Gastroesophageal sphincter (tissue), 4 donors: Measurements from ENCODE around the gene CAPZB. TPM values are rescaled to one million over a fixed set of nuclear protein-coding genes. Genes with fewer than 3 reads are reported as not detected.

Source experiments
- ATAC-seq: fragments of 150-250 bp; one replicate; pipeline ENCODE4 v1.9.1; 2016; ENCODE audit warnings: mild to moderate bottlenecking, moderate library complexity
- H3K27ac ChIP-seq, 4 donors: fragments of 200-600 bp; sonication (generic) in 3 of 4; 1 replicate in 3 of 4; 2 replicates in 1 of 4; pipeline ENCODE4 v1.5.1; 2016 to 2019
- H3K27me3 ChIP-seq: fragments of 200-600 bp; sonication (generic); one replicate; pipeline ENCODE4 v1.5.1; 2019
- H3K36me3 ChIP-seq, 2 donors: fragments of 200-600 bp; sonication (generic); one replicate each; pipeline ENCODE4 v1.5.1; 2019; ENCODE audit warnings: control low read depth in 1 of 2
- H3K4me1 ChIP-seq, 3 donors: fragments of 200-600 bp; sonication (generic); 1 replicate in 2 of 3; 2 replicates in 1 of 3; pipeline ENCODE4 v1.5.1; 2016 to 2019; ENCODE audit warnings: control low read depth in 2 of 3
- H3K4me3 ChIP-seq, 2 donors: fragments of 200-600 bp; sonication (generic); one replicate each; pipeline ENCODE4 v1.5.1; 2019; ENCODE audit warnings: mild to moderate bottlenecking in 1 of 2, moderate library complexity in 1 of 2
- H3K9me3 ChIP-seq, 3 donors: fragments of 200-600 bp; sonication (generic); one replicate each; pipeline ENCODE4 v1.5.1; 2017 to 2019; ENCODE audit warnings: control low read depth in 2 of 3
- EP300 ChIP-seq: sonication (generic); formaldehyde crosslinking; IDR thresholded peaks from one replicate; pipeline ENCODE4 v1.6.1; 2017; ENCODE audit warnings: antibody characterized with exemption, mild to moderate bottlenecking
- POLR2A ChIP-seq, 2 donors: fragments of 450-650 bp; IDR thresholded peaks; one replicate each; pipeline ENCODE4 v1.6.1; 2017; ENCODE audit warnings: antibody characterized with exemption in 2 of 2, mild to moderate bottlenecking in 2 of 2, moderate library complexity in 1 of 2
- POLR2AphosphoS5 ChIP-seq: sonication (generic); formaldehyde crosslinking; IDR thresholded peaks from one replicate; pipeline ENCODE4 v1.6.1; 2017; ENCODE audit warnings: antibody characterized with exemption
- WGBS, 2 donors: methylation state at CpG; one replicate each; pipeline ENCODE4 v1.1.5; 2018; ENCODE audit warnings: low coverage in 1 of 2; 5-methylcytosine and 5-hydroxymethylcytosine counted together
- total RNA-seq, 4 donors: library from RNA; depleted of rRNA; stranded (reverse); fragments of >200 nt; gene quantifications; one replicate each; pipeline ENCODE4 v1.1.0, GENCODE V29; 2016
- TF ChIP-seq, protein P1 (sequence below), 4 experiments: fragments of 200-600 bp in 2 of 4; fragments of 450-650 bp in 2 of 4; sonication (generic) in 1 of 4; IDR thresholded peaks; one replicate each; pipeline ENCODE4 v1.5.1; 2017 to 2019; ENCODE audit warnings: antibody characterized with exemption in 4 of 4, mild to moderate bottlenecking in 2 of 4, moderate library complexity in 2 of 4

Gene CAPZB
- total RNA-seq, 4 donors from 2014 or later: 160 to 288 (median 184) TPM

- ATAC-seq: no peak
- H3K27me3 ChIP-seq: no peaks in the 10 kb centered on the region
- peak overlapping the region in 3 of 4 donors; percentile 2 to 50 (median 7) for H3K27ac ChIP-seq
- H3K4me3 ChIP-seq: no peak overlapping the region
- H3K36me3 ChIP-seq: no peaks in the 10 kb centered on the region
- 100% methylated on average over 1 to 3 of the region's 12 CpGs for WGBS, 2 donors
- peaks cover 5 to 95% (median 70%) of the 10 kb centered on the region in 3 donors for H3K4me1 ChIP-seq
- H3K9me3 ChIP-seq: no peaks in the 10 kb centered on the region
- no peak for TF ChIP-seq POLR2AphosphoS5
Observed at GRCh38 chr1:19460535-19461219, 24.7 kb downstream of the CAPZB start.

- H3K4me3 ChIP-seq: no peak overlapping the region
- no peak for TF ChIP-seq POLR2AphosphoS5
- TF ChIP-seq EP300: no peak
- TF ChIP-seq POLR2A (IDR thresholded peaks at IDR 0.05): no peak
- TF ChIP-seq, protein P1, sequence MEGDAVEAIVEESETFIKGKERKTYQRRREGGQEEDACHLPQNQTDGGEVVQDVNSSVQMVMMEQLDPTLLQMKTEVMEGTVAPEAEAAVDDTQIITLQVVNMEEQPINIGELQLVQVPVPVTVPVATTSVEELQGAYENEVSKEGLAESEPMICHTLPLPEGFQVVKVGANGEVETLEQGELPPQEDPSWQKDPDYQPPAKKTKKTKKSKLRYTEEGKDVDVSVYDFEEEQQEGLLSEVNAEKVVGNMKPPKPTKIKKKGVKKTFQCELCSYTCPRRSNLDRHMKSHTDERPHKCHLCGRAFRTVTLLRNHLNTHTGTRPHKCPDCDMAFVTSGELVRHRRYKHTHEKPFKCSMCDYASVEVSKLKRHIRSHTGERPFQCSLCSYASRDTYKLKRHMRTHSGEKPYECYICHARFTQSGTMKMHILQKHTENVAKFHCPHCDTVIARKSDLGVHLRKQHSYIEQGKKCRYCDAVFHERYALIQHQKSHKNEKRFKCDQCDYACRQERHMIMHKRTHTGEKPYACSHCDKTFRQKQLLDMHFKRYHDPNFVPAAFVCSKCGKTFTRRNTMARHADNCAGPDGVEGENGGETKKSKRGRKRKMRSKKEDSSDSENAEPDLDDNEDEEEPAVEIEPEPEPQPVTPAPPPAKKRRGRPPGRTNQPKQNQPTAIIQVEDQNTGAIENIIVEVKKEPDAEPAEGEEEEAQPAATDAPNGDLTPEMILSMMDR (IDR thresholded peaks at IDR 0.05): no peak
- no peaks in the 10 kb centered on the region for H3K36me3 ChIP-seq
- peaks cover 14 to 99% (median 79%) of the 10 kb centered on the region in 3 donors for H3K4me1 ChIP-seq
- WGBS, 2 donors: 37% methylated on average over 2 to 3 of the region's 6 CpGs
- H3K9me3 ChIP-seq: no peaks in the 10 kb centered on the region
- peak overlapping the region; percentile 57 to 93 (median 86) for H3K27ac ChIP-seq
- no peaks in the 10 kb centered on the region for H3K27me3 ChIP-seq
- ATAC-seq: no peak
Observed at GRCh38 chr1:19458815-19459417, 26.4 kb downstream of the CAPZB start.

DNA sequence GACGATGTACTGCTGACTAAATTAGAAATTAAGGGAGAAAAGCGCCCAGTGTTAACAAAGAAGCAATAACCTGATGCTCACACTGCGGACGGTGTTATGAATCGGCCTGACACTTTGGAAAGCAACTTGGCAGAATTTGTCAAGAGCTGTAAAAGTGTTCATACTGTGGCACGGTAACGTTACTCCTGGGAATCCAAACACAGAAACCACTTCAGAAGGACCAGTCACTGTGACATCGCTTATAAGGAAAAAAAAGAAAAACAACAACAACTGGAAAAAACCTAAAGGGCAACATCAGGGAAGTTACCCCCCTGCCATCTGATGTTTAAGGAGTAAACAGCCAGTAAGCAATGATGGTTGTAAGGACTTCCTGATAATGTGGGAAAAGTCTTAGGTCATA, 27.7 kb downstream of the CAPZB start:
- Histone ChIP-seq H3K27ac (peak overlapping the region; percentile 58 to 93 (median 88)), H3K36me3 (no peaks in the 10 kb centered on the region), H3K4me3 (no peak overlapping the region), H3K4me1 (peaks cover 17 to 99% (median 80%) of the 10 kb centered on the region in 3 donors), H3K27me3 (no peaks in the 10 kb centered on the region), H3K9me3 (no peaks in the 10 kb centered on the region)
- TF ChIP-seq EP300 (no peak), POLR2A (IDR thresholded peaks at IDR 0.05) (no peak), POLR2AphosphoS5 (no peak)
- TF ChIP-seq, protein P1 (IDR thresholded peaks at IDR 0.05): no peak
- 14 to 44% methylated on average over 7 to 8 of the region's 8 CpGs for WGBS, 2 donors
- ATAC-seq: peak; percentile 24

DNA sequence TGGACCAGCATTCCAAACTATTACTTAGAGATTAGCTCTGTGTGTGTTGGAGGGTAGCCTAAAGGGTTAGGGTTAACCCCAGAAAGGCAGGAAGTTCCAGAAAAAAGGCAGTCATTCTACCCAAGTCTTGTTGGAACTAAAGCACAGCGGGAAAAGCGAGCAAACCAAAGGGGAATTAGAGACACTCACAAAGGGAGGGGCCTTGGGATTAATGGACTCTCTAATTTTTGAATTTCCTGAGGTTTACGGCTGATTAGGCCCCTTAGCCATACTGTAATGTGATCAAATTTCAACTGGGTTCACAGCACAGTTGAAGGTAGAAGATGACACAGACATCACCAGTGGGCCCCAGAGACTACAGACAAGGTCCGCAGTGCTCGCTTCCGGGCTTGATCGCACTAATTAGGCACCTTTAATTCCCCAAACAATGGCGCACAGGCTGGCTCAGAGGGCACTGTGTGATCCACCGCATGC, 28.3 kb downstream of the CAPZB start:
- Histone ChIP-seq H3K27me3 (no peaks in the 10 kb centered on the region), H3K9me3 (no peaks in the 10 kb centered on the region), H3K4me3 (no peak overlapping the region), H3K27ac (peak overlapping the region; percentile 67 to 93 (median 88)), H3K4me1 (peaks cover 18 to 100% (median 80%) of the 10 kb centered on the region in 3 donors), H3K36me3 (no peaks in the 10 kb centered on the region)
- 65 to 66% methylated on average over 7 to 9 of the region's 9 CpGs for WGBS, 2 donors
- TF ChIP-seq, protein P1 (IDR thresholded peaks at IDR 0.05): no peak
- TF ChIP-seq POLR2A (IDR thresholded peaks at IDR 0.05) (no peak), POLR2AphosphoS5 (no peak), EP300 (no peak)
- no peak for ATAC-seq

- peaks cover 31 to 100% (median 80%) of the 10 kb centered on the region in 3 donors for H3K4me1 ChIP-seq
Observed at GRCh38 chr1:19455353-19455752, 30.0 kb downstream of the CAPZB start.

More at GRCh38 chr1:19455353-19455752, 30.0 kb downstream of the CAPZB start:
- WGBS, 2 donors: 80 to 81% methylated on average over 6 of the region's 8 CpGs
- TF ChIP-seq, protein P1 (IDR thresholded peaks at IDR 0.05): no peak
- TF ChIP-seq POLR2AphosphoS5: no peak
- TF ChIP-seq POLR2A (IDR thresholded peaks at IDR 0.05): no peak
- no peak for TF ChIP-seq EP300
- Histone ChIP-seq H3K36me3 (no peaks in the 10 kb centered on the region), H3K9me3 (no peaks in the 10 kb centered on the region), H3K4me3 (no peak overlapping the region), H3K27ac (peak overlapping the region; percentile 57 to 93 (median 88)), H3K27me3 (no peaks in the 10 kb centered on the region)
- no peak for ATAC-seq
